Astrocyte (in vitro differentiated cells and primary cell): ENCODE data around the gene SLC7A5.
"Not testable (repeated sequence)": the region's sequence is repeated elsewhere in the genome, so short reads cannot be mapped to it uniquely, and the experiment has no call there.

Experiments
- CTCF ChIP-seq: IDR thresholded peaks from 2 replicates; pipeline ENCODE4 v1.5.1; 2011; ENCODE audit warnings: low read depth, mild to moderate bottlenecking, inconsistent platforms, low read length, moderate library complexity; ENCODE audit not compliant: insufficient read depth
- EZH2 ChIP-seq: IDR thresholded peaks from 2 replicates; pipeline ENCODE4 v1.6.1; 2012; ENCODE audit warnings: mild to moderate bottlenecking, low read length, inconsistent platforms; ENCODE audit not compliant: insufficient read depth

GRCh38 chr16:87870418-87871291, 1.3 kb upstream of the SLC7A5 start:
- TF ChIP-seq CTCF, EZH2: not testable (repeated sequence)
